ENCODE measurements around the gene SKIDA1. TPM values are rescaled to one million over a fixed set of nuclear protein-coding genes. Genes with fewer than 3 reads are reported as not detected.

The SKIDA1 gene
- total and polyA plus RNA-seq, 2 experiments from 2014 or later, result 1.5 to 3.5 TPM

GRCh38 chr10:21533467-21534279 lies 8.2 kb upstream of the SKIDA1 start, which contains the start of gene MLLT10:
Gene MLLT10 (plus strand): TSS chr10:21534232. CDS start chr10:21534645, 413 bp downstream.
- ATAC-seq, result peak; percentile 86
- Histone ChIP-seq H3K4me2 (peak within 1 kb of the TSS; percentile 92), H3K9me2 (ENCODE audit: insufficient read depth) (no peaks in the 10 kb centered on the region), H3K79me2 (replicated peaks; ENCODE audit: insufficient read depth) (peaks cover 39% of the 10 kb centered on the region), H3K27ac (ENCODE audit: low read depth) (peak within 1 kb of the TSS; percentile 97), H4K20me1 (replicated peaks; ENCODE audit: insufficient read depth) (peaks cover 10% of the 10 kb centered on the region), H3K36me3 (ENCODE audit: insufficient read depth) (peaks cover 6% of the 10 kb centered on the region; the same call in 1 of the 2 replicates), H3F3A (replicated peaks; ENCODE audit: low read depth) (0 out of 2 replicates have a peak, but pooled peaks cover 7% of the 10 kb centered on the region), H3K4me1 (ENCODE audit: insufficient read depth) (peaks cover 47% of the 10 kb centered on the region), H3K27me3 (ENCODE audit: insufficient read depth) (no peaks in the 10 kb centered on the region), H2AFZ (peak within 1 kb of the TSS; percentile 40; the same call in 1 of the 2 replicates), H3K4me3 (peak within 1 kb of the TSS; percentile 75)
- TF ChIP-seq EZH2phosphoT487 (IDR thresholded peaks at IDR 0.05; ENCODE audit: unreplicated experiment) (no peak), CREB1 (CRISPR knock-in tag; IDR thresholded peaks at IDR 0.05; ENCODE audit: low read depth) (0 out of 2 replicates have a peak, but pooled peaks have one; percentile 37), POLR2AphosphoS5 (IDR thresholded peaks at IDR 0.05; ENCODE audit: low read depth) (peak; percentile 69)
- peaks cover 27% of the 10 kb centered on the region for H3K36me3 Mint-ChIP-seq (ENCODE audit: low read depth)
- H3K4me3 Mint-ChIP-seq, result peak within 1 kb of the TSS; percentile 86
- peak within 1 kb of the TSS; percentile 99 for H3K27ac Mint-ChIP-seq
- peaks cover 34% of the 10 kb centered on the region for H3K4me1 Mint-ChIP-seq
- H3K27me3 Mint-ChIP-seq (ENCODE audit: insufficient read depth, low read depth, poor library complexity), result peaks cover 12% of the 10 kb centered on the region
- peak; percentile 97 for DNase-seq (ENCODE audit: low spot score)
- H3K9me3 Mint-ChIP-seq, result no peaks in the 10 kb centered on the region

GRCh38 chr10:21532694-21533466 lies 7.4 kb upstream of the SKIDA1 start:
- H3F3A ChIP-seq (replicated peaks; ENCODE audit: low read depth), result 0 out of 2 replicates have a peak, but pooled peaks cover 7% of the 10 kb centered on the region
- peaks cover 10% of the 10 kb centered on the region; the same call in 1 of the 2 replicates for H4K20me1 ChIP-seq (replicated peaks; ENCODE audit: insufficient read depth)
- peak overlapping the region; percentile 40; the same call in 1 of the 2 replicates for H2AFZ ChIP-seq
- peaks cover 31% of the 10 kb centered on the region for H3K79me2 ChIP-seq (replicated peaks; ENCODE audit: insufficient read depth)
- DNase-seq (ENCODE audit: low spot score), result no peak
- no peaks in the 10 kb centered on the region for H3K27me3 ChIP-seq (ENCODE audit: insufficient read depth)
- no peaks in the 10 kb centered on the region for H3K36me3 ChIP-seq (ENCODE audit: insufficient read depth)
- H3K4me1 ChIP-seq (ENCODE audit: insufficient read depth), result peaks cover 49% of the 10 kb centered on the region
- no peaks in the 10 kb centered on the region for H3K9me2 ChIP-seq (ENCODE audit: insufficient read depth)
- Mint-ChIP-seq H3K4me1 (peaks cover 40% of the 10 kb centered on the region), H3K4me3 (peak overlapping the region; percentile 83), H3K9me3 (no peaks in the 10 kb centered on the region), H3K27ac (peak overlapping the region; percentile 99), H3K36me3 (ENCODE audit: low read depth) (peaks cover 20% of the 10 kb centered on the region), H3K27me3 (ENCODE audit: insufficient read depth, low read depth, poor library complexity) (peaks cover 12% of the 10 kb centered on the region)
- ATAC-seq, result no peak
- peak overlapping the region; percentile 97 for H3K27ac ChIP-seq (ENCODE audit: low read depth)
- H3K4me3 ChIP-seq, result peak overlapping the region; percentile 75
- H3K4me2 ChIP-seq, result peak overlapping the region; percentile 92
- TF ChIP-seq REST (IDR thresholded peaks at IDR 0.05; ENCODE audit: unreplicated experiment) (no peak), POLR2AphosphoS5 (IDR thresholded peaks at IDR 0.05; ENCODE audit: low read depth) (no peak), NANOG (IDR thresholded peaks at IDR 0.05; ENCODE audit: borderline replicate concordance) (no peak), CREB1 (CRISPR knock-in tag; IDR thresholded peaks at IDR 0.05; ENCODE audit: low read depth) (no peak), EZH2phosphoT487 (IDR thresholded peaks at IDR 0.05; ENCODE audit: unreplicated experiment) (no peak), ETS1 (IDR thresholded peaks at IDR 0.05) (no peak), JUNB (IDR thresholded peaks at IDR 0.05; ENCODE audit: unreplicated experiment) (no peak), EZH2 (IDR thresholded peaks at IDR 0.05; ENCODE audit: low read depth, unreplicated experiment) (no peak)
